H1 (cell line): ENCODE results near the gene WNT3A. TPM values are rescaled to one million over a fixed set of nuclear protein-coding genes. Genes with fewer than 3 reads are reported as not detected.

Experiments used
- ATF2 ChIP-seq: IDR thresholded peaks from 2 replicates; pipeline ENCODE4 v1.6.1; 2012; ENCODE audit warnings: low read length, inconsistent platforms
- CEBPB ChIP-seq: IDR thresholded peaks from 2 replicates; pipeline ENCODE4 v1.6.1; 2012; ENCODE audit warnings: low read depth, low read length
- CHD2 ChIP-seq: IDR thresholded peaks from 2 replicates; pipeline ENCODE4 v1.6.1; 2012; ENCODE audit warnings: low read length, improper control_type of control experiment
- CTBP2 ChIP-seq: IDR thresholded peaks from 2 replicates; pipeline ENCODE4 v1.7.0; 2011; ENCODE audit warnings: borderline replicate concordance, mild to moderate bottlenecking, moderate library complexity, mixed read lengths, low read length; ENCODE audit not compliant: insufficient read depth, insufficient read length
- EZH2 ChIP-seq: fragments of 200-600 bp; sonication (generic); IDR thresholded peaks from 2 replicates; pipeline ENCODE4 v1.7.1; 2012; ENCODE audit warnings: low read depth, mild to moderate bottlenecking, moderate library complexity, low read length, inconsistent platforms; ENCODE audit not compliant: severe bottlenecking
- FOSL1 ChIP-seq: IDR thresholded peaks from 2 replicates; pipeline ENCODE4 v1.6.1; 2011; ENCODE audit warnings: mild to moderate bottlenecking, low read depth, low read length, moderate library complexity; ENCODE audit not compliant: insufficient read depth
- KDM5A ChIP-seq: fragments of 200-600 bp; IDR thresholded peaks from 2 replicates; pipeline ENCODE4 v1.7.1; 2012; ENCODE audit warnings: mild to moderate bottlenecking, low read length, inconsistent platforms, mixed read lengths
- POU5F1 ChIP-seq: IDR thresholded peaks from 2 replicates; pipeline ENCODE4 v1.6.1; 2011; ENCODE audit warnings: low read depth, mild to moderate bottlenecking, low read length, moderate library complexity
- SIRT6 ChIP-seq: IDR thresholded peaks from one replicate; pipeline ENCODE4 v1.7.1; 2012; ENCODE audit warnings: low read length, inconsistent platforms
- SUZ12 ChIP-seq: fragments of 200-600 bp; sonication (generic); IDR thresholded peaks from 2 replicates; pipeline ENCODE4 v1.6.1; 2012; ENCODE audit warnings: mild to moderate bottlenecking, inconsistent platforms, low read length, moderate library complexity, mixed read lengths
- TAF7 ChIP-seq: optimal IDR thresholded peaks from 2 replicates; pipeline ENCODE3; 2011; ENCODE audit warnings: low read depth, mild to moderate bottlenecking, inconsistent platforms, low read length, moderate library complexity, borderline replicate concordance
- polyA plus RNA-seq, 7 experiments: library from polyadenylated mRNA; depleted of rRNA in 3 of 7; stranded (reverse) in 5 of 7; unstranded in 2 of 7; fragments of >200 nt in 5 of 7; fragments of 200-250 nt in 2 of 7; gene quantifications; 1 replicate in 5 of 7; 2 replicates in 1 of 7; 4 replicates in 1 of 7; pipeline versions ENCODE4 v1.2.1 to v1.2.3, GENCODE V29; 2011 to 2013; ENCODE audit warnings: missing spikeins in 2 of 7, mixed read lengths in 2 of 7
- total RNA-seq: library from RNA; stranded (reverse); fragmentation: NEBNext Ultra II Directional; extraction: Animal tissue kit (Norgen Biotek cat#: 25700); gene quantifications from 2 replicates; pipeline ENCODE4 v1.2.1, GENCODE V29; 2021
- TF ChIP-seq, protein P1 (sequence below): IDR thresholded peaks from 2 replicates; pipeline ENCODE4 v1.6.1; 2012; ENCODE audit warnings: inconsistent platforms

Gene WNT3A
- total and polyA plus RNA-seq, 2 of the 8 experiments (the other 6 are each of a cell fraction or from before 2014, with no cell fraction given): 0.08 to 0.19 TPM

GRCh38 chr1:228006034-228006785 is 588 bp upstream of the WNT3A start (continued):
- TF ChIP-seq POU5F1 (no peak), CEBPB (no peak), SIRT6 (no peak), SUZ12 (peak; percentile 89), FOSL1 (no peak), ATF2 (no peak), EZH2 (peak; percentile 71), CHD2 (no peak), TAF7 (no peak), CTBP2 (peak; percentile 31), KDM5A (no peak)
- TF ChIP-seq, protein P1, sequence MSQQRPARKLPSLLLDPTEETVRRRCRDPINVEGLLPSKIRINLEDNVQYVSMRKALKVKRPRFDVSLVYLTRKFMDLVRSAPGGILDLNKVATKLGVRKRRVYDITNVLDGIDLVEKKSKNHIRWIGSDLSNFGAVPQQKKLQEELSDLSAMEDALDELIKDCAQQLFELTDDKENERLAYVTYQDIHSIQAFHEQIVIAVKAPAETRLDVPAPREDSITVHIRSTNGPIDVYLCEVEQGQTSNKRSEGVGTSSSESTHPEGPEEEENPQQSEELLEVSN: no peak
